RWPE2 (cell line): ENCODE data around the gene TCEA2.

Experiments
- ATAC-seq: fragments of 200-7000 bp; cut with Tn5 transposase; 3 replicates; pipeline ENCODE4 v1.9.1; 2021; ENCODE audit warnings: low read depth
- DNase-seq: peaks from one replicate; pipeline ENCODE4 v3.0.0-alpha.2; 2020; ENCODE audit warnings: low spot score
- H3K27ac ChIP-seq: fragments of 450-650 bp; 2 replicates; pipeline ENCODE4 v1.5.1; 2017; ENCODE audit warnings: mild to moderate bottlenecking; ENCODE audit not compliant: poor library complexity, severe bottlenecking
- H3K27me3 ChIP-seq: fragments of 250-450 bp; sonication (Bioruptor Pico); 2 replicates; pipeline ENCODE4 v1.5.1; 2021; ENCODE audit warnings: mild to moderate bottlenecking, moderate library complexity; ENCODE audit not compliant: insufficient read depth, poor library complexity, severe bottlenecking
- H3K36me3 ChIP-seq: fragments of 250-450 bp; sonication (Bioruptor Pico); 2 replicates; pipeline ENCODE4 v1.5.1; 2020; ENCODE audit warnings: low read depth, mild to moderate bottlenecking, moderate library complexity
- H3K4me1 ChIP-seq: fragments of 250-450 bp; sonication (Bioruptor Pico); 2 replicates; pipeline ENCODE4 v1.5.1; 2021; ENCODE audit warnings: mild to moderate bottlenecking, moderate library complexity; ENCODE audit not compliant: insufficient read depth, poor library complexity, severe bottlenecking
- H3K4me3 ChIP-seq: fragments of 250-450 bp; sonication (Bioruptor Pico); 2 replicates; pipeline ENCODE4 v1.5.1; 2021; ENCODE audit warnings: mild to moderate bottlenecking, moderate library complexity; ENCODE audit not compliant: severe bottlenecking
- H3K9me3 ChIP-seq: fragments of 250-450 bp; sonication (Bioruptor Pico); 2 replicates; pipeline ENCODE4 v1.5.1; 2021; ENCODE audit warnings: mild to moderate bottlenecking, moderate library complexity; ENCODE audit not compliant: severe bottlenecking
- CTCF ChIP-seq: fragments of 450-650 bp; IDR thresholded peaks from one replicate; pipeline ENCODE4 v1.5.1; 2017; ENCODE audit warnings: mild to moderate bottlenecking, moderate library complexity; ENCODE audit not compliant: poor library complexity, severe bottlenecking

TCEA2 gene

GRCh38 chr20:64070244-64070993 is 7.4 kb downstream of the TCEA2 start:
- DNase-seq (no peak), ATAC-seq (no peak)
- no peaks in the 10 kb centered on the region for H3K27me3 ChIP-seq
- no peaks in the 10 kb centered on the region for H3K36me3 ChIP-seq
- H3K27ac ChIP-seq = no peak overlapping the region
- H3K4me3 ChIP-seq = no peak overlapping the region
- peaks cover 14% of the 10 kb centered on the region for H3K4me1 ChIP-seq
- no peak for TF ChIP-seq CTCF
- H3K9me3 ChIP-seq = no peaks in the 10 kb centered on the region

GRCh38 chr20:64071341-64072332 is 8.6 kb downstream of the TCEA2 start:
- no peaks in the 10 kb centered on the region for H3K36me3 ChIP-seq
- TF ChIP-seq CTCF = no peak
- DNase-seq (no peak), ATAC-seq (no peak)
- H3K4me3 ChIP-seq = no peak overlapping the region
- H3K27ac ChIP-seq = no peak overlapping the region
- H3K4me1 ChIP-seq = peaks cover 2% of the 10 kb centered on the region
- no peaks in the 10 kb centered on the region for H3K27me3 ChIP-seq
- H3K9me3 ChIP-seq = no peaks in the 10 kb centered on the region

GRCh38 chr20:64072498-64073063 is 9.6 kb downstream of the TCEA2 start:
- no peak for TF ChIP-seq CTCF
- H3K27me3 ChIP-seq = no peaks in the 10 kb centered on the region
- no peaks in the 10 kb centered on the region for H3K36me3 ChIP-seq
- ATAC-seq = no peak
- H3K27ac ChIP-seq = no peak overlapping the region
- H3K4me1 ChIP-seq = no peaks in the 10 kb centered on the region
- no peaks in the 10 kb centered on the region for H3K9me3 ChIP-seq
- H3K4me3 ChIP-seq = no peak overlapping the region
- DNase-seq = no peak

- Histone ChIP-seq H3K36me3 (no peaks in the 10 kb centered on the region), H3K27me3 (no peaks in the 10 kb centered on the region), H3K4me1 (peaks cover 6% of the 10 kb centered on the region), H3K9me3 (no peaks in the 10 kb centered on the region), H3K27ac (no peak overlapping the region), H3K4me3 (no peak overlapping the region)
- DNase-seq = no peak
- no peak for ATAC-seq
- no peak for TF ChIP-seq CTCF
These were observed 10.6 kb downstream of the TCEA2 start for GRCh38 chr20:64073476-64074183.
